ENCODE data around the gene SKI. TPM values are rescaled to one million over a fixed set of nuclear protein-coding genes. Genes with fewer than 3 reads are reported as not detected.

The SKI gene
- total and polyA plus RNA-seq, 2 of the 8 experiments (the other 6 are each of a cell fraction or from before 2014, with no cell fraction given) = 8.3 to 87.6 TPM

DNA sequence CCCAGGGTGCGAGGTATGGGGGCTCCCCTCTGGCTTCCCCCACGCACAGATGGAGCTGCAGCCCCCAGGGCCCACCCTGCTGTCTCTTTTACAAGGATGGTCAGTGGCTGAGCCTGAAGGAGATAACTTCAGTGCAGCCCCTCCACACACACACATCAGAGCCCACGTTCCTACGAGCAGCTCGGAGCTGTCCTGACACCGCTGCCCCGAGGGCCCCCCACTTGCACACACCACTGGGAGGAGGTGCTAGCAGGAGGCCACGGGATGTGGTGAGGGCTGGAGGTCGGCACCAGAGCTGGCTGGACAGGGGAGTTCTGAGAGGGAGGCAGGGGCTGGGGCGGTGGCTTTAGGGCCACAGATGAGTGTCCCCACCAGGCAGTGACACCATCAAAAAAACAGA, 109.4 kb downstream of the SKI start:
- Histone ChIP-seq H3K27ac (ENCODE audit: low read depth, low read length) (no peak overlapping the region), H3K56ac (replicated peaks; ENCODE audit: insufficient read length, low read depth, low read length) (no peak overlapping the region), H3K9me3 (ENCODE audit: insufficient read depth in 2 of 2, low read depth in 1 of 2, low read length in 1 of 2) (peaks cover 0 to 3% of the 10 kb centered on the region in 2 experiments; a peak in 1 of 4 replicates), H3K4me3 (ENCODE audit: extremely low read depth in 1 of 4, insufficient read depth in 2 of 4, low read depth in 3 of 4, low read length in 4 of 4) (no peak overlapping the region), H4K5ac (ENCODE audit: insufficient read length, low read depth, low read length) (no peak overlapping the region), H3K4ac (replicated peaks; ENCODE audit: insufficient read length, low read depth, low read length) (no peak overlapping the region), H3K18ac (ENCODE audit: extremely low read depth, low read length) (no peak overlapping the region), H2AFZ (ENCODE audit: low read length) (no peak overlapping the region), H2BK20ac (ENCODE audit: low read length) (no peak overlapping the region), H2BK120ac (replicated peaks; ENCODE audit: low read depth, low read length) (no peak overlapping the region), H3K4me1 (replicated peaks in 1 of 4; ENCODE audit: control insufficient read depth in 3 of 4, insufficient read depth in 4 of 4, low read length in 3 of 4) (no peaks in the 10 kb centered on the region), H2BK15ac (ENCODE audit: low read length) (no peak overlapping the region), H3K23me2 (ENCODE audit: low read depth, low read length) (no peaks in the 10 kb centered on the region), H2AK5ac (ENCODE audit: low read depth, low read length) (no peak overlapping the region), H3K9ac (replicated peaks in 1 of 4; ENCODE audit: extremely low read depth in 1 of 4, low read depth in 3 of 4, low read length in 3 of 4) (no peak overlapping the region), H3K27me3 (replicated peaks in 1 of 4; ENCODE audit: control insufficient read depth in 3 of 4, extremely low read depth in 1 of 4, insufficient read depth in 3 of 4, low read length in 3 of 4) (no peaks in the 10 kb centered on the region), H3K14ac (ENCODE audit: insufficient read length) (no peak overlapping the region), H3K36me3 (ENCODE audit: control insufficient read depth in 2 of 4, insufficient read depth in 4 of 4, low read length in 3 of 4) (no peaks in the 10 kb centered on the region), H3K4me2 (ENCODE audit: insufficient read depth in 1 of 2, low read depth in 2 of 2, low read length in 2 of 2) (no peak overlapping the region), H4K20me1 (replicated peaks in 1 of 2; ENCODE audit: control insufficient read depth in 1 of 2, insufficient read depth in 2 of 2, low read length in 2 of 2) (no peaks in the 10 kb centered on the region), H4K8ac (ENCODE audit: extremely low read depth, insufficient read depth, low read length) (no peak overlapping the region; the same call in 1 of the 2 replicates), H2BK5ac (ENCODE audit: low read depth, low read length) (no peak overlapping the region), H3K79me1 (ENCODE audit: low read depth, low read length) (no peaks in the 10 kb centered on the region), H3K79me2 (ENCODE audit: control insufficient read depth in 1 of 2, insufficient read depth in 2 of 2, low read length in 2 of 2) (no peaks in the 10 kb centered on the region), H4K91ac (replicated peaks; ENCODE audit: insufficient read length, low read length) (no peak overlapping the region), H3K23ac (ENCODE audit: insufficient read length) (no peak overlapping the region), H2BK12ac (ENCODE audit: low read depth, low read length) (no peak overlapping the region)
- no peak for FAIRE-seq
- CTCF ChIA-PET (ENCODE audit: partially characterized antibody) = interaction anchor here (0.5 to 2.5 kb wide), 8 partner anchors 9 to 987 kb away, joined by 3 to 8 read pairs (median 4); no protein-coding TSS in a partner anchor
- POLR2A ChIA-PET (ENCODE audit: partially characterized antibody) = interaction anchor here (0.7 to 1.4 kb wide), 3 partner anchors 14 to 98 kb away, joined by 3 to 5 read pairs (median 3); no protein-coding TSS in a partner anchor
- no peak for DNase-seq (ENCODE audit: low read depth in 1 of 2, low spot score in 2 of 2)
- WGBS, 2 experiments (ENCODE audit: extremely low coverage in 1 of 2, insufficient coverage in 1 of 2, insufficient read length in 1 of 2, insufficient replicate concordance in 2 of 2, low coverage in 1 of 2, low lambda C conversion rate in 2 of 2, missing lambda C conversion rate in 1 of 2) = 91% methylated on average over 7 of the region's 10 CpGs; no CpG with 5 or more reads in 1 of the 2 experiments
- TF ChIP-seq TEAD4 (IDR thresholded peaks at IDR 0.05; ENCODE audit: low read depth, low read length) (no peak), EGR1 (IDR thresholded peaks at IDR 0.05; ENCODE audit: borderline replicate concordance, low read depth, low read length) (no peak), RNF2 (IDR thresholded peaks at IDR 0.05; ENCODE audit: borderline replicate concordance, low read depth, low read length, missing control alignments, poor library complexity, severe bottlenecking) (no peak), TAF7 (optimal IDR thresholded peaks at IDR 0.05; ENCODE audit: borderline replicate concordance, low read depth, low read length) (no peak), EZH2 (IDR thresholded peaks at IDR 0.05; ENCODE audit: low read depth, low read length, severe bottlenecking) (no peak), TAF1 (IDR thresholded peaks at IDR 0.05; ENCODE audit: low read depth, low read length) (no peak), SP2 (IDR thresholded peaks at IDR 0.05; ENCODE audit: low read length) (no peak), SIN3A (conservative IDR thresholded peaks at IDR 0.05 in 1 of 2, IDR thresholded peaks at IDR 0.05 in 1 of 2; ENCODE audit: low read depth in 1 of 2, low read length in 2 of 2) (no peak), KDM4A (IDR thresholded peaks at IDR 0.05; ENCODE audit: low read depth, low read length, severe bottlenecking) (no peak)

Measured in H1 (cell line).